Measurements from ENCODE around the gene TEX26. TPM values are rescaled to one million over a fixed set of nuclear protein-coding genes. Genes with fewer than 3 reads are reported as not detected.

Gene TEX26
- total and polyA plus RNA-seq, 10 of the 15 experiments (the other 5 are each of a cell fraction or from before 2014, with no cell fraction given) = not detected

GRCh38 chr13:31022288-31022895, 89.9 kb downstream of the TEX26 start:
- Histone ChIP-seq H3K4me2 (ENCODE audit: control insufficient read depth, insufficient read depth) (no peak overlapping the region), H3K27me3 (replicated peaks in 1 of 2; ENCODE audit: control insufficient read depth in 2 of 2, insufficient read depth in 2 of 2, low read length in 1 of 2) (no peaks in the 10 kb centered on the region), H3K4me3 (no peak overlapping the region), H3K79me2 (ENCODE audit: control insufficient read depth, insufficient read depth, low read length) (no peaks in the 10 kb centered on the region), H3K9me3 (replicated peaks; ENCODE audit: control insufficient read depth, insufficient read depth, low read length) (no peaks in the 10 kb centered on the region), H3K27ac (ENCODE audit: control insufficient read depth, insufficient read depth) (no peak overlapping the region), H2AFZ (ENCODE audit: control insufficient read depth, low read depth, low read length) (no peak overlapping the region), H3K36me3 (ENCODE audit: control insufficient read depth in 2 of 2, insufficient read depth in 2 of 2, low read length in 1 of 2) (no peaks in the 10 kb centered on the region), H4K20me1 (ENCODE audit: control insufficient read depth, insufficient read depth) (no peaks in the 10 kb centered on the region), H3K9ac (ENCODE audit: control insufficient read depth, insufficient read depth, low read length) (no peak overlapping the region), H3K4me1 (ENCODE audit: control insufficient read depth, insufficient read depth, low read length) (no peaks in the 10 kb centered on the region)
- ChIA-PET RAD21 (ENCODE audit: unreplicated experiment) (no interaction called here), POLR2A (no interaction called here), SMC1A (ENCODE audit: uncharacterized antibody, unreplicated experiment) (interaction anchor here (0.8 to 1.5 kb wide), 2 partner anchors 11 to 26 kb away, joined by 3 to 4 read pairs; no protein-coding TSS in a partner anchor), CTCF (interaction anchor here (0.6 to 1.8 kb wide), 4 partner anchors 22 to 410 kb away, joined by 3 to 6 read pairs (median 4); no protein-coding TSS in a partner anchor)
- FAIRE-seq (no peak), DNase-seq (ENCODE audit: low read depth, low spot score) (no peak), ATAC-seq (no peak)
- BruUV-seq (replicated peaks) = no TSS peak
- 55% methylated on average over 13 of the region's 13 CpGs for WGBS (ENCODE audit: insufficient coverage, insufficient replicate concordance, low lambda C conversion rate, missing lambda C conversion rate)
- TF ChIP-seq POU2F2 (IDR thresholded peaks at IDR 0.05; ENCODE audit: borderline replicate concordance, low read depth, low read length) (no peak), EZH2 (IDR thresholded peaks at IDR 0.05; ENCODE audit: borderline replicate concordance, control insufficient read depth, low read depth, low read length) (no peak), CREM (IDR thresholded peaks at IDR 0.05; ENCODE audit: low read depth) (no peak), TCF12 (IDR thresholded peaks at IDR 0.05; ENCODE audit: low read depth, low read length) (no peak), MEF2B (IDR thresholded peaks at IDR 0.05; ENCODE audit: partially characterized antibody, poor library complexity, severe bottlenecking) (no peak), NBN (IDR thresholded peaks at IDR 0.05) (no peak), WRNIP1 (IDR thresholded peaks at IDR 0.05; ENCODE audit: borderline replicate concordance, low read depth, low read length) (no peak), RAD21 (IDR thresholded peaks at IDR 0.05; ENCODE audit: insufficient read depth, low read depth, low read length) (no peak), POLR2AphosphoS5 (IDR thresholded peaks at IDR 0.05; ENCODE audit: low read length) (no peak), RBBP5 (conservative IDR thresholded peaks at IDR 0.05) (no peak), MXI1 (IDR thresholded peaks at IDR 0.05; ENCODE audit: low read depth, low read length) (no peak), PRDM15 (CRISPR knock-in tag; IDR thresholded peaks at IDR 0.05) (no peak)
- TF ChIP-seq, protein P1, sequence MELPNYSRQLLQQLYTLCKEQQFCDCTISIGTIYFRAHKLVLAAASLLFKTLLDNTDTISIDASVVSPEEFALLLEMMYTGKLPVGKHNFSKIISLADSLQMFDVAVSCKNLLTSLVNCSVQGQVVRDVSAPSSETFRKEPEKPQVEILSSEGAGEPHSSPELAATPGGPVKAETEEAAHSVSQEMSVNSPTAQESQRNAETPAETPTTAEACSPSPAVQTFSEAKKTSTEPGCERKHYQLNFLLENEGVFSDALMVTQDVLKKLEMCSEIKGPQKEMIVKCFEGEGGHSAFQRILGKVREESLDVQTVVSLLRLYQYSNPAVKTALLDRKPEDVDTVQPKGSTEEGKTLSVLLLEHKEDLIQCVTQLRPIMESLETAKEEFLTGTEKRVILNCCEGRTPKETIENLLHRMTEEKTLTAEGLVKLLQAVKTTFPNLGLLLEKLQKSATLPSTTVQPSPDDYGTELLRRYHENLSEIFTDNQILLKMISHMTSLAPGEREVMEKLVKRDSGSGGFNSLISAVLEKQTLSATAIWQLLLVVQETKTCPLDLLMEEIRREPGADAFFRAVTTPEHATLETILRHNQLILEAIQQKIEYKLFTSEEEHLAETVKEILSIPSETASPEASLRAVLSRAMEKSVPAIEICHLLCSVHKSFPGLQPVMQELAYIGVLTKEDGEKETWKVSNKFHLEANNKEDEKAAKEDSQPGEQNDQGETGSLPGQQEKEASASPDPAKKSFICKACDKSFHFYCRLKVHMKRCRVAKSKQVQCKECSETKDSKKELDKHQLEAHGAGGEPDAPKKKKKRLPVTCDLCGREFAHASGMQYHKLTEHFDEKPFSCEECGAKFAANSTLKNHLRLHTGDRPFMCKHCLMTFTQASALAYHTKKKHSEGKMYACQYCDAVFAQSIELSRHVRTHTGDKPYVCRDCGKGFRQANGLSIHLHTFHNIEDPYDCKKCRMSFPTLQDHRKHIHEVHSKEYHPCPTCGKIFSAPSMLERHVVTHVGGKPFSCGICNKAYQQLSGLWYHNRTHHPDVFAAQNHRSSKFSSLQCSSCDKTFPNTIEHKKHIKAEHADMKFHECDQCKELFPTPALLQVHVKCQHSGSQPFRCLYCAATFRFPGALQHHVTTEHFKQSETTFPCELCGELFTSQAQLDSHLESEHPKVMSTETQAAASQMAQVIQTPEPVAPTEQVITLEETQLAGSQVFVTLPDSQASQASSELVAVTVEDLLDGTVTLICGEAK (IDR thresholded peaks at IDR 0.05; ENCODE audit: borderline replicate concordance) = no peak
- in situ Hi-C loops (cut with MboI) (no loop called here), intact Hi-C loops (cut with micrococcal nuclease; ENCODE audit: unreplicated experiment) (no loop called here)

All from GM12878 (cell line).